Panc1 (cell line): ENCODE data around the gene DOCK11.

ENCODE experiments used
- POLR2AphosphoS5 ChIP-seq: IDR thresholded peaks from 2 replicates; pipeline ENCODE4 v1.6.1; 2012; ENCODE audit warnings: mild to moderate bottlenecking, low read depth, low read length, moderate library complexity
- TCF7L2 ChIP-seq: IDR thresholded peaks from 2 replicates; pipeline ENCODE4 v1.6.1; 2011; ENCODE audit warnings: mild to moderate bottlenecking, low read depth, low read length, inconsistent platforms
- TF ChIP-seq, protein P1 (sequence below): fragments of 450-650 bp; IDR thresholded peaks from 2 replicates; pipeline ENCODE4 v1.5.1; 2017; ENCODE audit warnings: mild to moderate bottlenecking
- TF ChIP-seq, protein P2 (sequence below), 2 experiments: IDR thresholded peaks; 2 replicates each; pipeline ENCODE4 v1.6.1; 2011 to 2012; ENCODE audit warnings: low read depth in 2 of 2, control low read depth in 1 of 2, low read length in 1 of 2, mild to moderate bottlenecking in 1 of 2, moderate library complexity in 1 of 2; ENCODE audit not compliant: insufficient read depth in 1 of 2

DNA sequence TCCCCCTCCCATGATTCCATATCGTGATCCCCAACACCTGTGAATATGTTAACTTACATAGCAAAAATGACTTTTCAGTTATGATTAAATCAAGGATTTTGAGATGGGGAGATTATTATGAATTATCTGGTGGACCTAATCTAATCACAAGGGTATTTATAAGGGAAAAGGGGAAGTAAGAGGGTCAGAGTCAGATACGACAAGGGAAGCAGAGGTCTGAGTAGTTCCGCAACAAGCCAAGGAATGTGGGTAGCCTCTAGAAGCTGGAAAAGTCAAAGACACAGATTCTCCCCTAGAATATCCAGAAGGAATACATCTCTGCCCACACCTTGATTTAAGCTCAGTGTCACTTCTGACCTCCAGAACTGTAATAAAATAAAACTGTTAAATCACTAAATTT, 230.8 kb downstream of the DOCK11 start:
- TF ChIP-seq, protein P1, sequence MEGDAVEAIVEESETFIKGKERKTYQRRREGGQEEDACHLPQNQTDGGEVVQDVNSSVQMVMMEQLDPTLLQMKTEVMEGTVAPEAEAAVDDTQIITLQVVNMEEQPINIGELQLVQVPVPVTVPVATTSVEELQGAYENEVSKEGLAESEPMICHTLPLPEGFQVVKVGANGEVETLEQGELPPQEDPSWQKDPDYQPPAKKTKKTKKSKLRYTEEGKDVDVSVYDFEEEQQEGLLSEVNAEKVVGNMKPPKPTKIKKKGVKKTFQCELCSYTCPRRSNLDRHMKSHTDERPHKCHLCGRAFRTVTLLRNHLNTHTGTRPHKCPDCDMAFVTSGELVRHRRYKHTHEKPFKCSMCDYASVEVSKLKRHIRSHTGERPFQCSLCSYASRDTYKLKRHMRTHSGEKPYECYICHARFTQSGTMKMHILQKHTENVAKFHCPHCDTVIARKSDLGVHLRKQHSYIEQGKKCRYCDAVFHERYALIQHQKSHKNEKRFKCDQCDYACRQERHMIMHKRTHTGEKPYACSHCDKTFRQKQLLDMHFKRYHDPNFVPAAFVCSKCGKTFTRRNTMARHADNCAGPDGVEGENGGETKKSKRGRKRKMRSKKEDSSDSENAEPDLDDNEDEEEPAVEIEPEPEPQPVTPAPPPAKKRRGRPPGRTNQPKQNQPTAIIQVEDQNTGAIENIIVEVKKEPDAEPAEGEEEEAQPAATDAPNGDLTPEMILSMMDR = no peak
- TF ChIP-seq, protein P2, sequence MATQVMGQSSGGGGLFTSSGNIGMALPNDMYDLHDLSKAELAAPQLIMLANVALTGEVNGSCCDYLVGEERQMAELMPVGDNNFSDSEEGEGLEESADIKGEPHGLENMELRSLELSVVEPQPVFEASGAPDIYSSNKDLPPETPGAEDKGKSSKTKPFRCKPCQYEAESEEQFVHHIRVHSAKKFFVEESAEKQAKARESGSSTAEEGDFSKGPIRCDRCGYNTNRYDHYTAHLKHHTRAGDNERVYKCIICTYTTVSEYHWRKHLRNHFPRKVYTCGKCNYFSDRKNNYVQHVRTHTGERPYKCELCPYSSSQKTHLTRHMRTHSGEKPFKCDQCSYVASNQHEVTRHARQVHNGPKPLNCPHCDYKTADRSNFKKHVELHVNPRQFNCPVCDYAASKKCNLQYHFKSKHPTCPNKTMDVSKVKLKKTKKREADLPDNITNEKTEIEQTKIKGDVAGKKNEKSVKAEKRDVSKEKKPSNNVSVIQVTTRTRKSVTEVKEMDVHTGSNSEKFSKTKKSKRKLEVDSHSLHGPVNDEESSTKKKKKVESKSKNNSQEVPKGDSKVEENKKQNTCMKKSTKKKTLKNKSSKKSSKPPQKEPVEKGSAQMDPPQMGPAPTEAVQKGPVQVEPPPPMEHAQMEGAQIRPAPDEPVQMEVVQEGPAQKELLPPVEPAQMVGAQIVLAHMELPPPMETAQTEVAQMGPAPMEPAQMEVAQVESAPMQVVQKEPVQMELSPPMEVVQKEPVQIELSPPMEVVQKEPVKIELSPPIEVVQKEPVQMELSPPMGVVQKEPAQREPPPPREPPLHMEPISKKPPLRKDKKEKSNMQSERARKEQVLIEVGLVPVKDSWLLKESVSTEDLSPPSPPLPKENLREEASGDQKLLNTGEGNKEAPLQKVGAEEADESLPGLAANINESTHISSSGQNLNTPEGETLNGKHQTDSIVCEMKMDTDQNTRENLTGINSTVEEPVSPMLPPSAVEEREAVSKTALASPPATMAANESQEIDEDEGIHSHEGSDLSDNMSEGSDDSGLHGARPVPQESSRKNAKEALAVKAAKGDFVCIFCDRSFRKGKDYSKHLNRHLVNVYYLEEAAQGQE (IDR thresholded peaks at IDR 0.05; ENCODE audit: insufficient read depth in 1 of 2, low read depth in 2 of 2, low read length in 1 of 2) = no peak
- TF ChIP-seq POLR2AphosphoS5 = no peak
- no peak for TF ChIP-seq TCF7L2
